Measurements from ENCODE around the gene EIF4G1.

The EIF4G1 gene

GRCh38 chr3:184321666-184322065 is 7.3 kb downstream of the EIF4G1 start:
- no peaks in the 10 kb centered on the region for H3K9me3 ChIP-seq (ENCODE audit: control insufficient read depth, low read length)
- no peak overlapping the region for H3K4me3 ChIP-seq (ENCODE audit: insufficient read depth, low read depth, low read length)
- peaks cover 70% of the 10 kb centered on the region for H3K36me3 ChIP-seq (ENCODE audit: control insufficient read depth, insufficient read depth, low read length)
- 95% methylated on average over 4 to 5 of the region's 5 CpGs for WGBS, 2 experiments
- H3K27ac ChIP-seq (ENCODE audit: insufficient read depth, low read depth, low read length, poor library complexity, severe bottlenecking), result no peak overlapping the region
- no peaks in the 10 kb centered on the region for H3K27me3 ChIP-seq (ENCODE audit: control insufficient read depth, insufficient read depth, low read length, poor library complexity, severe bottlenecking)
- H3K4me1 ChIP-seq (ENCODE audit: control insufficient read depth, insufficient read depth, low read length), result no peaks in the 10 kb centered on the region

GRCh38 chr3:184322731-184323487 is 8.5 kb downstream of the EIF4G1 start:
- H3K4me3 ChIP-seq (ENCODE audit: insufficient read depth, low read depth, low read length), result no peak overlapping the region
- no peak overlapping the region for H3K27ac ChIP-seq (ENCODE audit: insufficient read depth, low read depth, low read length, poor library complexity, severe bottlenecking)
- peaks cover 77% of the 10 kb centered on the region for H3K36me3 ChIP-seq (ENCODE audit: control insufficient read depth, insufficient read depth, low read length)
- H3K27me3 ChIP-seq (ENCODE audit: control insufficient read depth, insufficient read depth, low read length, poor library complexity, severe bottlenecking), result no peaks in the 10 kb centered on the region
- H3K4me1 ChIP-seq (ENCODE audit: control insufficient read depth, insufficient read depth, low read length), result no peaks in the 10 kb centered on the region
- 95 to 97% methylated on average over 20 of the region's 20 CpGs for WGBS, 2 experiments
- no peaks in the 10 kb centered on the region for H3K9me3 ChIP-seq (ENCODE audit: control insufficient read depth, low read length)

- no peak overlapping the region for H3K27ac ChIP-seq (ENCODE audit: insufficient read depth, low read depth, low read length, poor library complexity, severe bottlenecking)
- H3K9me3 ChIP-seq (ENCODE audit: control insufficient read depth, low read length), result no peaks in the 10 kb centered on the region
- no peaks in the 10 kb centered on the region for H3K4me1 ChIP-seq (ENCODE audit: control insufficient read depth, insufficient read depth, low read length)
- H3K36me3 ChIP-seq (ENCODE audit: control insufficient read depth, insufficient read depth, low read length), result peaks cover 85% of the 10 kb centered on the region
- no peaks in the 10 kb centered on the region for H3K27me3 ChIP-seq (ENCODE audit: control insufficient read depth, insufficient read depth, low read length, poor library complexity, severe bottlenecking)
- H3K4me3 ChIP-seq (ENCODE audit: insufficient read depth, low read depth, low read length), result no peak overlapping the region
- 96 to 97% methylated on average over 8 of the region's 8 CpGs for WGBS, 2 experiments
These were observed 9.3 kb downstream of the EIF4G1 start for GRCh38 chr3:184323696-184324095.

GRCh38 chr3:184325269-184325668 is 10.9 kb downstream of the EIF4G1 start:
- WGBS, 2 experiments, result 94 to 95% methylated on average over 13 of the region's 13 CpGs
- Histone ChIP-seq H3K9me3 (ENCODE audit: control insufficient read depth, low read length) (no peaks in the 10 kb centered on the region), H3K36me3 (ENCODE audit: control insufficient read depth, insufficient read depth, low read length) (peaks cover 92% of the 10 kb centered on the region), H3K4me3 (ENCODE audit: insufficient read depth, low read depth, low read length) (no peak overlapping the region), H3K27ac (ENCODE audit: insufficient read depth, low read depth, low read length, poor library complexity, severe bottlenecking) (no peak overlapping the region), H3K27me3 (ENCODE audit: control insufficient read depth, insufficient read depth, low read length, poor library complexity, severe bottlenecking) (no peaks in the 10 kb centered on the region), H3K4me1 (ENCODE audit: control insufficient read depth, insufficient read depth, low read length) (no peaks in the 10 kb centered on the region)

- WGBS, 2 experiments, result 97 to 98% methylated on average over 5 to 6 of the region's 6 CpGs
- no peaks in the 10 kb centered on the region for H3K9me3 ChIP-seq (ENCODE audit: control insufficient read depth, low read length)
- H3K4me3 ChIP-seq (ENCODE audit: insufficient read depth, low read depth, low read length), result no peak overlapping the region
- no peaks in the 10 kb centered on the region for H3K4me1 ChIP-seq (ENCODE audit: control insufficient read depth, insufficient read depth, low read length)
- no peak overlapping the region for H3K27ac ChIP-seq (ENCODE audit: insufficient read depth, low read depth, low read length, poor library complexity, severe bottlenecking)
- peaks cover 86% of the 10 kb centered on the region for H3K36me3 ChIP-seq (ENCODE audit: control insufficient read depth, insufficient read depth, low read length)
- H3K27me3 ChIP-seq (ENCODE audit: control insufficient read depth, insufficient read depth, low read length, poor library complexity, severe bottlenecking), result no peaks in the 10 kb centered on the region
These were observed 11.4 kb downstream of the EIF4G1 start for GRCh38 chr3:184325715-184326369.

GRCh38 chr3:184327171-184327570 is 12.8 kb downstream of the EIF4G1 start:
- Histone ChIP-seq H3K27me3 (ENCODE audit: control insufficient read depth, insufficient read depth, low read length, poor library complexity, severe bottlenecking) (no peaks in the 10 kb centered on the region), H3K4me1 (ENCODE audit: control insufficient read depth, insufficient read depth, low read length) (no peaks in the 10 kb centered on the region), H3K27ac (ENCODE audit: insufficient read depth, low read depth, low read length, poor library complexity, severe bottlenecking) (no peak overlapping the region), H3K36me3 (ENCODE audit: control insufficient read depth, insufficient read depth, low read length) (peaks cover 84% of the 10 kb centered on the region), H3K9me3 (ENCODE audit: control insufficient read depth, low read length) (no peaks in the 10 kb centered on the region), H3K4me3 (ENCODE audit: insufficient read depth, low read depth, low read length) (no peak overlapping the region)
- whole genome bisulfite sequencing, 2 experiments, result 97 to 98% methylated on average over 21 of the region's 21 CpGs

GRCh38 chr3:184328516-184328915 is 14.1 kb downstream of the EIF4G1 start:
- 64 to 65% methylated on average over 3 of the region's 3 CpGs for WGBS, 2 experiments
- no peak overlapping the region for H3K4me3 ChIP-seq (ENCODE audit: insufficient read depth, low read depth, low read length)
- no peaks in the 10 kb centered on the region for H3K27me3 ChIP-seq (ENCODE audit: control insufficient read depth, insufficient read depth, low read length, poor library complexity, severe bottlenecking)
- no peaks in the 10 kb centered on the region for H3K9me3 ChIP-seq (ENCODE audit: control insufficient read depth, low read length)
- no peak overlapping the region for H3K27ac ChIP-seq (ENCODE audit: insufficient read depth, low read depth, low read length, poor library complexity, severe bottlenecking)
- peaks cover 84% of the 10 kb centered on the region for H3K36me3 ChIP-seq (ENCODE audit: control insufficient read depth, insufficient read depth, low read length)
- H3K4me1 ChIP-seq (ENCODE audit: control insufficient read depth, insufficient read depth, low read length), result no peaks in the 10 kb centered on the region

GRCh38 chr3:184332370-184333090 is 18.1 kb downstream of the EIF4G1 start:
- 94 to 96% methylated on average over 10 of the region's 10 CpGs for WGBS, 2 experiments
- H3K36me3 ChIP-seq (ENCODE audit: control insufficient read depth, insufficient read depth, low read length), result peaks cover 52% of the 10 kb centered on the region

GRCh38 chr3:184333190-184333589 is 18.8 kb downstream of the EIF4G1 start:
- WGBS, 2 experiments, result 95 to 96% methylated on average over 6 of the region's 6 CpGs
- no peaks in the 10 kb centered on the region for H3K27me3 ChIP-seq (ENCODE audit: control insufficient read depth, insufficient read depth, low read length, poor library complexity, severe bottlenecking)
- no peaks in the 10 kb centered on the region for H3K9me3 ChIP-seq (ENCODE audit: control insufficient read depth, low read length)
- no peak overlapping the region for H3K27ac ChIP-seq (ENCODE audit: insufficient read depth, low read depth, low read length, poor library complexity, severe bottlenecking)
- peaks cover 46% of the 10 kb centered on the region for H3K36me3 ChIP-seq (ENCODE audit: control insufficient read depth, insufficient read depth, low read length)
- no peak overlapping the region for H3K4me3 ChIP-seq (ENCODE audit: insufficient read depth, low read depth, low read length)
- H3K4me1 ChIP-seq (ENCODE audit: control insufficient read depth, insufficient read depth, low read length), result peaks cover 16% of the 10 kb centered on the region

More at GRCh38 chr3:184332370-184333090, 18.1 kb downstream of the EIF4G1 start:
- Histone ChIP-seq H3K27me3 (ENCODE audit: control insufficient read depth, insufficient read depth, low read length, poor library complexity, severe bottlenecking) (no peaks in the 10 kb centered on the region), H3K27ac (ENCODE audit: insufficient read depth, low read depth, low read length, poor library complexity, severe bottlenecking) (no peak overlapping the region), H3K4me3 (ENCODE audit: insufficient read depth, low read depth, low read length) (no peak overlapping the region), H3K4me1 (ENCODE audit: control insufficient read depth, insufficient read depth, low read length) (peaks cover 12% of the 10 kb centered on the region), H3K9me3 (ENCODE audit: control insufficient read depth, low read length) (no peaks in the 10 kb centered on the region)

- H3K4me1 ChIP-seq (ENCODE audit: control insufficient read depth, insufficient read depth, low read length), result peaks cover 22% of the 10 kb centered on the region
- H3K27ac ChIP-seq (ENCODE audit: insufficient read depth, low read depth, low read length, poor library complexity, severe bottlenecking), result no peak overlapping the region
- 91 to 94% methylated on average over 3 of the region's 3 CpGs for WGBS, 2 experiments
- no peak overlapping the region for H3K4me3 ChIP-seq (ENCODE audit: insufficient read depth, low read depth, low read length)
- H3K27me3 ChIP-seq (ENCODE audit: control insufficient read depth, insufficient read depth, low read length, poor library complexity, severe bottlenecking), result no peaks in the 10 kb centered on the region
- no peaks in the 10 kb centered on the region for H3K9me3 ChIP-seq (ENCODE audit: control insufficient read depth, low read length)
- H3K36me3 ChIP-seq (ENCODE audit: control insufficient read depth, insufficient read depth, low read length), result peaks cover 41% of the 10 kb centered on the region
These were observed 19.3 kb downstream of the EIF4G1 start for GRCh38 chr3:184333700-184334099.

All from ectodermal cell (in vitro differentiated cells).